Measurements from ENCODE around the gene MRTFA. TPM values are rescaled to one million over a fixed set of nuclear protein-coding genes. Genes with fewer than 3 reads are reported as not detected.

Gene MRTFA
- total RNA-seq, 1 experiment from 2014 or later = 28.0 TPM

- TF ChIP-seq SP1 (IDR thresholded peaks at IDR 0.05; ENCODE audit: low read depth) = no peak
- no peak for TF ChIP-seq ATF3 (IDR thresholded peaks at IDR 0.05)
- no peak overlapping the region for H3K4me2 ChIP-seq (ENCODE audit: low read length)
- RAD21 ChIA-PET (ENCODE audit: low non-redundant PET in 1 of 2, low total read pairs in 2 of 2, uncharacterized antibody in 2 of 2, unreplicated experiment in 2 of 2) = no interaction called here
- no peak overlapping the region for H2AFZ ChIP-seq (ENCODE audit: low read depth, low read length, poor library complexity, severe bottlenecking)
- H3K27me3 ChIP-seq (ENCODE audit: insufficient read depth, low read length) = no peaks in the 10 kb centered on the region
- peaks cover 37% of the 10 kb centered on the region for H3K79me2 ChIP-seq (ENCODE audit: insufficient read depth, low read length)
- DNase-seq (ENCODE audit: low read depth, low spot score) (no peak), ATAC-seq (no peak)
- CTCF ChIA-PET = no interaction called here
- no TSS peak for BruUV-seq (replicated peaks)
- no peaks in the 10 kb centered on the region for H3K36me3 ChIP-seq (ENCODE audit: control insufficient read depth in 1 of 2, insufficient read depth in 2 of 2, low read length in 2 of 2)
- intact Hi-C loops (cut with micrococcal nuclease) = no loop called here
- H3K27ac ChIP-seq (ENCODE audit: low read depth, low read length) = no peak overlapping the region
- peaks cover 31 to 40% of the 10 kb centered on the region in 2 experiments for H3K4me1 ChIP-seq (ENCODE audit: control insufficient read depth in 1 of 2, insufficient read depth in 2 of 2, low read length in 2 of 2)
- H3K9me3 ChIP-seq (ENCODE audit: control insufficient read depth in 1 of 2, insufficient read depth in 1 of 2, low read depth in 1 of 2, low read length in 2 of 2) = no peaks in the 10 kb centered on the region
- H4K20me1 ChIP-seq (ENCODE audit: insufficient read depth) = no peaks in the 10 kb centered on the region
- POLR2A ChIA-PET = no interaction called here
- H3K9me2 ChIP-seq (ENCODE audit: insufficient read depth) = no peaks in the 10 kb centered on the region
- no peak overlapping the region for H3K4me3 ChIP-seq (replicated peaks in 1 of 2; ENCODE audit: low read depth in 1 of 2, low read length in 2 of 2)
- no peak overlapping the region for H3K9ac ChIP-seq (ENCODE audit: low read length)
Observed at GRCh38 chr22:40592352-40593113, 44.0 kb downstream of the MRTFA start.

- no TSS peak for BruUV-seq (replicated peaks)
- no peak for TF ChIP-seq FOSL1 (IDR thresholded peaks at IDR 0.05; ENCODE audit: low read depth)
- no peak for TF ChIP-seq SIN3A (IDR thresholded peaks at IDR 0.05; ENCODE audit: low read depth)
- no peak for TF ChIP-seq REST (IDR thresholded peaks at IDR 0.05; ENCODE audit: low read depth)
- no peak for TF ChIP-seq EZH2phosphoT487 (IDR thresholded peaks at IDR 0.05; ENCODE audit: borderline replicate concordance)
- no peak for TF ChIP-seq MAX (IDR thresholded peaks at IDR 0.05)
- no peak for TF ChIP-seq POLR2AphosphoS5 (IDR thresholded peaks at IDR 0.05; ENCODE audit: low read depth, low read length)
- TF ChIP-seq ZFX (IDR thresholded peaks at IDR 0.05) = no peak
- no peak for TF ChIP-seq CBX3 (IDR thresholded peaks at IDR 0.05; ENCODE audit: low read depth)
- no peak for TF ChIP-seq SP1 (IDR thresholded peaks at IDR 0.05; ENCODE audit: low read depth)
- no peak for TF ChIP-seq TCF7L2 (IDR thresholded peaks at IDR 0.05; ENCODE audit: borderline replicate concordance, extremely low read depth, insufficient read depth, insufficient read length)
- TF ChIP-seq POLR2A (IDR thresholded peaks at IDR 0.05; ENCODE audit: borderline replicate concordance, extremely low read depth, insufficient read depth, insufficient read length) = no peak
- no peak for TF ChIP-seq ELF1 (IDR thresholded peaks at IDR 0.05; ENCODE audit: borderline replicate concordance, low read depth)
- TF ChIP-seq SRF (IDR thresholded peaks at IDR 0.05; ENCODE audit: low read depth) = no peak
- ATAC-seq = no peak
- RAD21 ChIA-PET (ENCODE audit: low non-redundant PET in 1 of 2, low total read pairs in 2 of 2, uncharacterized antibody in 2 of 2, unreplicated experiment in 2 of 2) = no interaction called here
- no peak for DNase-seq (ENCODE audit: low read depth, low spot score)
- Histone ChIP-seq H3K9me2 (ENCODE audit: insufficient read depth) (no peaks in the 10 kb centered on the region), H4K20me1 (ENCODE audit: insufficient read depth) (no peaks in the 10 kb centered on the region), H3K9ac (ENCODE audit: low read length) (no peak overlapping the region), H3K9me3 (ENCODE audit: control insufficient read depth in 1 of 2, insufficient read depth in 1 of 2, low read depth in 1 of 2, low read length in 2 of 2) (0 out of 4 replicates have a peak, but pooled peaks cover 0 to 2% of the 10 kb centered on the region in 2 experiments), H3K4me1 (ENCODE audit: control insufficient read depth in 1 of 2, insufficient read depth in 2 of 2, low read length in 2 of 2) (peaks cover 7 to 9% of the 10 kb centered on the region in 2 experiments; a peak in 3 of 4 replicates), H3K79me2 (ENCODE audit: insufficient read depth, low read length) (peaks cover 15% of the 10 kb centered on the region), H3K27me3 (ENCODE audit: insufficient read depth, low read length) (no peaks in the 10 kb centered on the region), H3K4me3 (replicated peaks in 1 of 2; ENCODE audit: low read depth in 1 of 2, low read length in 2 of 2) (no peak overlapping the region), H3K4me2 (ENCODE audit: low read length) (no peak overlapping the region), H3K36me3 (ENCODE audit: control insufficient read depth in 1 of 2, insufficient read depth in 2 of 2, low read length in 2 of 2) (no peaks in the 10 kb centered on the region), H2AFZ (ENCODE audit: low read depth, low read length, poor library complexity, severe bottlenecking) (no peak overlapping the region), H3K27ac (ENCODE audit: low read depth, low read length) (no peak overlapping the region)
- POLR2A ChIA-PET = no interaction called here
- CTCF ChIA-PET = no interaction called here
- intact Hi-C loops (cut with micrococcal nuclease) = no loop called here
Observed at GRCh38 chr22:40588726-40589125, 47.8 kb downstream of the MRTFA start.
